HG03457 (cell line): Measurements from ENCODE around the gene VIT.

ENCODE experiments used
- ATAC-seq: cut with Tn5 transposase; IDR thresholded peaks from one replicate; pipeline ENCODE4 v1.9.1; 2021; ENCODE audit warnings: moderate number of reproducible peaks; ENCODE audit not compliant: unreplicated experiment

Gene VIT, protein sequence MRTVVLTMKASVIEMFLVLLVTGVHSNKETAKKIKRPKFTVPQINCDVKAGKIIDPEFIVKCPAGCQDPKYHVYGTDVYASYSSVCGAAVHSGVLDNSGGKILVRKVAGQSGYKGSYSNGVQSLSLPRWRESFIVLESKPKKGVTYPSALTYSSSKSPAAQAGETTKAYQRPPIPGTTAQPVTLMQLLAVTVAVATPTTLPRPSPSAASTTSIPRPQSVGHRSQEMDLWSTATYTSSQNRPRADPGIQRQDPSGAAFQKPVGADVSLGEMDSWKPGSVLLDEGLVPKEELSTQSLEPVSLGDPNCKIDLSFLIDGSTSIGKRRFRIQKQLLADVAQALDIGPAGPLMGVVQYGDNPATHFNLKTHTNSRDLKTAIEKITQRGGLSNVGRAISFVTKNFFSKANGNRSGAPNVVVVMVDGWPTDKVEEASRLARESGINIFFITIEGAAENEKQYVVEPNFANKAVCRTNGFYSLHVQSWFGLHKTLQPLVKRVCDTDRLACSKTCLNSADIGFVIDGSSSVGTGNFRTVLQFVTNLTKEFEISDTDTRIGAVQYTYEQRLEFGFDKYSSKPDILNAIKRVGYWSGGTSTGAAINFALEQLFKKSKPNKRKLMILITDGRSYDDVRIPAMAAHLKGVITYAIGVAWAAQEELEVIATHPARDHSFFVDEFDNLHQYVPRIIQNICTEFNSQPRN

DNA sequence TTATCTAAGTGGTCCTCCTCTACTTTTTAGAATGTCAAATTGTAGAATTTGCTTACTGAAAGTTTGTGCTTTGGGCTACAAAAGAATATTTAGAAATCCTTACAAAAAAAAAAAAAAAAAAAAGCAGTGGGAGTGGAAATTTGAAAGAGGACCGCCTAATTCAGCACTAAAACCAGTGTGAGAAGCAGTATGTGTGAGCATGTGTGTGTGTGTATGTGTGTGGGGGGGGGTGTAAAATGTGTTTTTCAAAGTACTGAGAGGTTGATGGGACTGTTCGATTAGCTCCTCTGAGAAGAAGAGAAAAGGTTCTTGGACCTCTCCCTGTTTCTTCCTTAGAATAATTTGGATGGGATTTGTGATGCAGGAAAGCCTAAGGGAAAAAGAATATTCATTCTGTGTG is at the start of gene VIT:
Gene VIT (plus strand): TSS at position 175 of the 400 bp plus-strand sequence. CDS start 19,664 bp downstream, outside the sequence.
- no peak for ATAC-seq

GRCh38 chr2:36650031-36650829 is 46.3 kb upstream of the VIT start:
- no peak for ATAC-seq

DNA sequence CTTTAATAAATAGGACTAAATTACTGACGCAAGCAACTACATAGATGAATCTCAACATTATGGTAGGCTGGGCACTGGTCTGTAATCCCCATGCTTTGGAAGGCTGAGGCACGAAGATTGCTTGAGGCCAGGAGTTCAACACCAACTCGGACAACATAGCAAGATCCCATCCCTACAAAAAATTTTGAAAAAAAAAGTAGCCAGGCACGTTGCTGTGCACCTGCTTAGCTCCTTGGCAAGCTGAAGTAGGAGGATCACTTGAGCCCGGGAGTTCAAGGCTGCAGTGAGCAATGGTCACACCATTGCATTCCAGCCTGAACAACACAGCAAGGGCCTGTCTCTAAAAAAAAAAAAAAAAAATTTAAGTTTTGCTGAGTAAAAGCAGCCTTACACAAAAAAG is 43.4 kb upstream of the VIT start:
- ATAC-seq = no peak

DNA sequence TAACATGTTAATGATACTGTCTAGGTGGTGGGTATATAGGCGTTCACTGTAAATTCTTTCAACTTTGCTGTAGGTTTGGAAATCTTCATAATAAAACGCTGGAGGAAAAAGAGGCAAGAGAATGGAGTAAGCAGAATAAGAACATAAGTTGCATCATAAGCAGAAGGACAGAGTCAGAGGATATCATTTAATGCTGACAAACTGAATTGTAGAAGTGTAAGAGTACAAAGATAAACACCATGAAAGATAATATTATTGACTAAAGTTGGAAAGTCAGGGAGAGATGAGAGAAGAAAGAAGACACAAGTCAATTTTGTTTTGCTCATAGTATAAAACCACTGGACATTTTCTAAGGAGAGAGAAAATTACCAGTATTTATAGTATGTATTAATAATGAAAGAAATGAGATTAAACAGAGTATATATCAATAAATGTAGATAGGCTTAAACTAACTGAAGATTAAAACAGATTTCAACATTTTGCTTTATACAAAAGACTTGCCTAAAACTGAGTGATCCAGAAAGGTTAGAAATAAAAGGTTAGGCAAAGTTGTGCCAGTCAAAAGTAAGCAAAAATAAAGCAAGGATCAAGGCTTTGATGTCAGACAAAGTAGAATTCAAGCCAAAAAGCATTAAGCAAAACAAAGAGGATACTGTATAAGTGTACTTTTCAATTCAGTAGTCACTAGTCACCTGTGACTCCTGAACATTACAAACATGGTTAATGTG is 42.4 kb upstream of the VIT start:
- ATAC-seq = no peak

GRCh38 chr2:36655453-36655852 is 41.1 kb upstream of the VIT start:
- ATAC-seq = no peak

DNA sequence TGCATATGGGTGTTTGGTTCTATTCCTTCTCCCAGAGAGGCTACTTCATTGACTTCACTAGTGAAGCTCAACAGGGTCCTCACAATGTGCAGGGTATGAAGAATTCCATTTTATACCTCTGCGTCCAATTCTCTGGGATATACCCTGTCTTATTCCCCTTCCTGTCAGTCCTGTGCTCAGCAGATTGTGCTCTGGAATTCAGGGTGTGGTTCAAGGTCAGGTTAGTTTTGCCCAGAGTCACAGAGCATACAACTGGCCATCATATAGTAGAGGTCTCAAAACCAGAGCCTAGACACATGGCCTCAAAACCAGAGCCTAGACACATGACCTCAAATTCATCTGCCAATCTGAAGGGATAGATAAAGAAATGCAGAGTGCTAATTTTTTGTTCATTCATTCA is 38.8 kb upstream of the VIT start:
- ATAC-seq = no peak

GRCh38 chr2:36658277-36658748 is 38.2 kb upstream of the VIT start:
- ATAC-seq = no peak

GRCh38 chr2:36659218-36659617 is 37.3 kb upstream of the VIT start:
- no peak for ATAC-seq

- ATAC-seq = no peak
Observed at GRCh38 chr2:36659872-36660312, 36.6 kb upstream of the VIT start.

GRCh38 chr2:36662638-36663037 is 33.9 kb upstream of the VIT start:
- ATAC-seq = no peak

DNA sequence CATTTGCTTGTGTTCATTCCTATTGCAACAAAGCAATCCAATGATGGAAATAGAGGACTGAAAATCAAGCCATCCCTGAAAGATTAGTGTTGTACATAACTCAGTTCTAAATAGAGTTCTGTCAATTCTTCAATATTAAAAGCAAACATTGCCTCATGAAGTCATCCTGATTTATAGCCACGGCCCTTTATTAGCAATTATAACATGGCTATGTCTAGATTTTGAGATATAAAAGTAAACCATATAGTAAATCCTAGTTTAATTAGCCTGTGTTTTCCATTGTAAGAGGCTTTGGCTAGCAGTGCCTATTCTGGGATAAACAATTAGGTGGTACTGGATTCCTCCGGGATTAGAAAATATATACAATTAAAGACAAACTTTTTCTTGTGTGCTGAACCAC is 33.2 kb upstream of the VIT start:
- ATAC-seq = no peak

DNA sequence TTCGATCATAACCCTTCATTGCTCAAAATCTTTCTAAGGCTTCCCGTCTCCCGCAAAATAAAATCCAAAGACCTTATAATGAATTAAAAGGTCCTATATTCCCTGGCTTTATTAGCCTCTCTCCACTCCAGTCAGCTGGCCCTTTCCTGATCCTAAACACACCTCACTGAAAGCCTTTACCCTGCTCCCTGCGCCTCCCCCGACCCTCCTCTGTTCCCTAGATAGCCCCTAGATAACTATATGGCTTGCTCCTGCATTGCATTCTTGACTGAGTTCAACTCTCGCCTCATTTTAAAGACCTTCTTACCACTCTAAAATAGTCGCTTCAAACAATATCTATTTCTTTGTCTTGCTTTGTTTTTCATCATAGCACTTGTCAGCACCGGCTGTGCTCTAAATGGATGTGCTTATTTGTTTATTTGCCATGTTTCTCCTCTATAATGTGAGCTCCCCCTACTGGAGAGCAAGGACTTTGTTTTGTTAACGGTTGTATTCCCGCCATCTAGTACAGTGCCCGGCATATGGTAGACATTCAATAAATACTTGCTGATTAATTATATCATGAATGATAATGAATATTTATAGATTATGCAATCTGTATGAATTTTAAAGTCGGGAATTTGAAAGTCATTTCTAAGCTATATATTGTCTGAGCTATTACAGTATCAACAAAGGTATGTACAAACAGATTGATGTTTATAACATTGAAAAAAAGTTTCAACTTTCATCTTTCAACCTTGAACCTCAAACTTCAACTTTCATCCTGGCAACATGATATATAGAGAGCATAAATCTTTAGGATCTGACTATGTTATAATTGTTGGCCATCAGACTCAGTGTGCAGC is 32.4 kb upstream of the VIT start:
- ATAC-seq = no peak

DNA sequence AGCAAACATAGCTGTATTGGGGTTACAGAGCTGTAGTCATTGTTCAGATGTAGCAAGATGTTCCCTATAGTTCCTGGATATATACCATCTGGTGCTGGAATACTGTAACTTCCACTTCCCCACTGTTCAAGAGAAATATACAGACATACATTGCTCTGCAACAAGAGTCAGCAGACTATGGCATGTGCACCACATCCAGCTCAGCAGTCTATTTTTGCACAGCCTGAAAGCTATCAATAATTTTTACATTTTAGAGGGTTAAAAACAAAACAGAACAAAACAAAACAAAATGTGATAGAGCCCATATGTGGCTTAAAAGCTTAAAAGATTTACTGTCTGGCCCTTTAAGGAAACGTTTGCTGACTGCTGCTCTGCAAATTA is 31.8 kb upstream of the VIT start:
- ATAC-seq = no peak

DNA sequence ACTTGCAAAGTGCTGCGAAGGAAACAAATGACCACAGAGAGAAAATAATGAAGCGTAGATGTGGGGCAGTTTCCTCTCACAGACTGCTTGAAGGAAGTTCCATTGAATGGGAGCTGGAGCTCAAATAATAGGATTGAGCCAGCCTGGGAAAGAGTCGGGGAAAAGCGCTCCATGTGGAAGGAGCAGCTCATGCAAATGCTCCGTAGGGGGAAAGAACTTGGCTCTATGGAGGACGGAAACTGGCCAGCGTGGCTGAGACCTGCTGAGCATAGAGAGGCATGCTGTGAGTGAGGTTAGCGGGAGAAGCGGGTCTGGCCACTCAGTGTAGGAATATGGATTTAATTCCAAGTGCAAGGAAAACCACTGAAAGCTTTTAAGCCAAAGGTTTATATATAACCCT is 28.6 kb upstream of the VIT start:
- ATAC-seq = no peak

- ATAC-seq = no peak
Observed at GRCh38 chr2:36670881-36671595, 25.5 kb upstream of the VIT start.

GRCh38 chr2:36671731-36672130 is 24.8 kb upstream of the VIT start:
- ATAC-seq = no peak

- no peak for ATAC-seq
Observed at GRCh38 chr2:36672199-36672598, 24.3 kb upstream of the VIT start.

- ATAC-seq = no peak
Observed at GRCh38 chr2:36675579-36676282, 20.8 kb upstream of the VIT start.

DNA sequence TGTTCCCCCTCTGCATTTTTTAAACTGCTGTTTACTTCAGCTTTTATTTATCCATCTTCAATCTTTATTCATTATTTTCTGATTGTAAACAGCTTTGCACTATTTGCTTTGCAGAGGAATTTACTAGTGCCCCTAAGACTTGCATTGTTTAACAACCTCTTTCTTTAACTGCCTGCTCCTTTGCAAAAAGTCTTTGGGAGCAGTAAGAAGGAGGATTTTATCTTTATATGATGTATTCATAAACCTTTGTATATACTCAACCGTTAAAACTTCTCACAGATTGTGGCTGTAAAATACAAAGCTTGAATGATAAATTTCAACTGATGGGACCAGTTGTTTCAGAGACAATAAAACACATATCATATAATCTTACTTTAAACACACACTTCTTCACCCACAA is 20.1 kb upstream of the VIT start:
- no peak for ATAC-seq
